GM12801 (cell line): ENCODE data around the gene CMTM1.

Experiments
- TF ChIP-seq, protein P1 (sequence below): IDR thresholded peaks from one replicate; pipeline ENCODE4 v1.5.1; 2011; ENCODE audit warnings: control low read depth; ENCODE audit not compliant: insufficient read length; ENCODE audit errors: extremely low read depth

The CMTM1 gene

GRCh38 chr16:66578651-66579531 is 12.7 kb downstream of the CMTM1 start, which contains the start of gene CMTM2:
Gene CMTM2 (plus strand): TSS chr16:66579463. CDS start chr16:66579608, 145 bp downstream.
- TF ChIP-seq, protein P1, sequence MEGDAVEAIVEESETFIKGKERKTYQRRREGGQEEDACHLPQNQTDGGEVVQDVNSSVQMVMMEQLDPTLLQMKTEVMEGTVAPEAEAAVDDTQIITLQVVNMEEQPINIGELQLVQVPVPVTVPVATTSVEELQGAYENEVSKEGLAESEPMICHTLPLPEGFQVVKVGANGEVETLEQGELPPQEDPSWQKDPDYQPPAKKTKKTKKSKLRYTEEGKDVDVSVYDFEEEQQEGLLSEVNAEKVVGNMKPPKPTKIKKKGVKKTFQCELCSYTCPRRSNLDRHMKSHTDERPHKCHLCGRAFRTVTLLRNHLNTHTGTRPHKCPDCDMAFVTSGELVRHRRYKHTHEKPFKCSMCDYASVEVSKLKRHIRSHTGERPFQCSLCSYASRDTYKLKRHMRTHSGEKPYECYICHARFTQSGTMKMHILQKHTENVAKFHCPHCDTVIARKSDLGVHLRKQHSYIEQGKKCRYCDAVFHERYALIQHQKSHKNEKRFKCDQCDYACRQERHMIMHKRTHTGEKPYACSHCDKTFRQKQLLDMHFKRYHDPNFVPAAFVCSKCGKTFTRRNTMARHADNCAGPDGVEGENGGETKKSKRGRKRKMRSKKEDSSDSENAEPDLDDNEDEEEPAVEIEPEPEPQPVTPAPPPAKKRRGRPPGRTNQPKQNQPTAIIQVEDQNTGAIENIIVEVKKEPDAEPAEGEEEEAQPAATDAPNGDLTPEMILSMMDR = no peak

DNA sequence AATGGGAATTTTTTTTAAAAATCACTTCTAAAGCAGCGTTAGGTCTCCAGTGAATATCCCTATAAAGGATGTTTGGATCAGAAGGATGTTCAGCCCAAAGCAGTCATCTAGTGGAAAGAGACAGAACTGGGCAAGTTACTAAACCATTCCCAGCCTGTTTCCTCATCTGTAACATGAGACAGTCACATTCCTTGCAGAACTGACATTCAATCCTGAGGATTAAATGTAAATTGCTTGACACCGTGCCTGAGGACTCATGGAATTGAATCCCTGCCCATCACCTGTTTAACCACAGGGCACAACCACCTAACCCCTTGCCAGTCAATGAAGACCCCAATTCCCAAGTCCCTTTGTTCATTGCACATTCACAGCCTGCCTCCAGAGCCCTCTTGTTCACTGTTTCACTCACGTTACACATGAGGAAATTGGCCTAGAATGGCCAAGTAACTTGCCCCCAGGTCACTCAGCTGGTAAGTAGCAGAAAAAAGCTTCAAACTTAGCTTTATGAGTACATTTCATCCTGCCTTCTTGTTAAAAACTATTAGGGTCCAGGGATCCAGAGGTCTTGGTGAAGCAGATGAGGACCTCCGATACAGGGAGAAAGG is 14.5 kb downstream of the CMTM1 start:
- TF ChIP-seq, protein P1 = no peak

DNA sequence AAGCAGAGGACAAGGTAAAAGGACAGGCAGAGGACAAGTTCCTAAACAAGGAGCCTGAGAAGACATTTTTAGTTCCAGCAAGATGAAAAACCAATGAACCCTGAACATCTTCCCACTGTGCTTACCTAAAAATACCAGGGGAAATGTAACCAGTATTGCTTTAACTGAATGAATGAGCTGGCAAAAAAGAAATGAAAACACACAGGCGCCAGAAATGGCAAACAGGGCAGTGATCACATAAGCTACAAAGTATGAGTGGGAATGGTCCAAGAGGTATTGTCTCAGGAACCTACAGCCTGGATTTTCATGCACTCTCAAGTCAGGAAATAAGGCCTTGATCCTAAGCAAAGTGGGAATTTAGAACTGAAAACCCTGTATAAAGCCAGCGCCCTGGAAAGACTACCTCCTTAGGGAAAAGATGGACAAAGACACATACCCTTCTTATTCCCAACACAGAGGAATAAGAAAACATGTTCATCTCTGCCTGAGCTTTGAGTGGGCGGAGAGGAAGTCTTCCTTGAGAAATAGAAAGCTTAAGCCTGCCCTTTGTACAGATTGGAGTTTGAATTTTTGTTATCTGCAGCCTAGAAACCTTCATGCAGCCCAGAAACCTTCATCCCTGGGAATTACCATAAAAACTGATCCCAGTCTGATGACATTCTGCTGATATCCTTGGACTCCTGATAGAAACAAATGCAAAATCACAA is 15.2 kb downstream of the CMTM1 start:
- TF ChIP-seq, protein P1 = no peak

DNA sequence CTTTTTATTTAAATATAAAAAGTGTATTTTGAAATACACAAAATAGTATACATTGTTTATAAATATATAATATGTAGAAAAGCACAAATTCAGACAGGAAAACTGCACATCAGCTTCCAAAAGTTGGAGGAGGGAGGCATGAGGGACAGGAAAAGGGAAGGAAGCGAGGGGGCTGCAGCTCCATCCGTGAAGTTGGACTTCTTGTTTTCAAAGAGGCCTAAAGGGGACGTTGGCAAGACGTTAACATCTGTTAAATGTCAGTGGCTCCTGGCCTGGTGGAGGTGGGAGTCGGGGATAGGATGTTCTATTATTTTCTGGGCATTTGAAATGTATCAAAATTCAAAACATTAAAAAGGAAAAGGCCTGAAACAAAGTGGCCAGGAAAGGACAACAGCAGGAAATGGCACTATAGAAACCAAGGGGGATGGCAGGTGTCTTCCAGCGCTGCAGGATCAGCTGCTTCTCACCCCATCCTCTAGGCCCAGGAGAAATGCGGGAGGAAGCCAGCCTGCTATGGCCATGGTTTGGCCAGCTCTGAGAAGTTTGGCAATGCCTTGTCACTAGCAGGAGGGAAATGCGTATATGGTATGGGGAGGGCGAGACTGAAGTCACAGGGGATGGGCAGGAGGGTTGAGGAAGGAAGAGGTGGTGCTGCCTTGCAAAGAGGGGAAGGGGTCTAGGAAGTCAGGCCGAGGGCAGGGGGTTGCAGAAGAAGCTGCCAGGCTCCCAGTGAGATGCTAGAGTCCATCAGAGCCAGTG is 19.4 kb downstream of the CMTM1 start:
- TF ChIP-seq, protein P1 = no peak

GRCh38 chr16:66587881-66588600 is 21.8 kb downstream of the CMTM1 start:
- TF ChIP-seq, protein P1 = no peak

- TF ChIP-seq, protein P1 = no peak
Observed at GRCh38 chr16:66588981-66589713, 22.9 kb downstream of the CMTM1 start.
